ENCODE data around the gene LRRC7. TPM values are rescaled to one million over a fixed set of nuclear protein-coding genes. Genes with fewer than 3 reads are reported as not detected.

LRRC7 gene
- total and polyA plus RNA-seq, 2 of the 8 experiments (the other 6 are each of a cell fraction or from before 2014, with no cell fraction given), result 0.03 to 0.17 TPM

DNA sequence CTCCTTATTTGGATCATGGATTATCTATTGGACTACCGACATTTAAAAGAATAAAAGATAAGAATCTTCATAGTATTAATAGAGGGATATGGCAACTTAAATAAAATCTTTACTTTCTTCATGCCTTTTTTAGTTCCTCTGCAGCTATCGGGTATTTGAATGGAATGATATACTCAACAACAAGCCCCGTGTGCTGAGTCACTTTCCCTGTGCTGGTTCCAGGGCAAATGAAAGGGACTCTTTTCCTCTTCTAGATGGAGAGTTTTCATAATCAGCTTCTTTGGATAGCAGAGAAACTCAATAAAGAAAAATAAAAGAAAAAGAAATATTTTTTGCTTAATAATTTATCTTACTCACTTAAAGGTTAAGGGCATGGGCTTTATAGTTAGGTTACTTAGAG lies 423.9 kb downstream of the LRRC7 start (continued):
- TF ChIP-seq RAD21 (IDR thresholded peaks at IDR 0.05 in 1 of 2, conservative IDR thresholded peaks at IDR 0.05 in 1 of 2; ENCODE audit: low read depth in 2 of 2, low read length in 2 of 2) (no peak), CTBP2 (IDR thresholded peaks at IDR 0.05; ENCODE audit: borderline replicate concordance, insufficient read depth, insufficient read length, low read length) (no peak), RNF2 (IDR thresholded peaks at IDR 0.05; ENCODE audit: borderline replicate concordance, low read depth, low read length, missing control alignments, poor library complexity, severe bottlenecking) (no peak), GTF2F1 (IDR thresholded peaks at IDR 0.05; ENCODE audit: borderline replicate concordance, low read depth, low read length) (no peak)
